ENCODE data around the gene GRN. TPM values are rescaled to one million over a fixed set of nuclear protein-coding genes. Genes with fewer than 3 reads are reported as not detected.

Gene GRN
- polyA plus RNA-seq, 1 of the 3 experiments (the other 2 are of a cell fraction) = 442 TPM

DNA sequence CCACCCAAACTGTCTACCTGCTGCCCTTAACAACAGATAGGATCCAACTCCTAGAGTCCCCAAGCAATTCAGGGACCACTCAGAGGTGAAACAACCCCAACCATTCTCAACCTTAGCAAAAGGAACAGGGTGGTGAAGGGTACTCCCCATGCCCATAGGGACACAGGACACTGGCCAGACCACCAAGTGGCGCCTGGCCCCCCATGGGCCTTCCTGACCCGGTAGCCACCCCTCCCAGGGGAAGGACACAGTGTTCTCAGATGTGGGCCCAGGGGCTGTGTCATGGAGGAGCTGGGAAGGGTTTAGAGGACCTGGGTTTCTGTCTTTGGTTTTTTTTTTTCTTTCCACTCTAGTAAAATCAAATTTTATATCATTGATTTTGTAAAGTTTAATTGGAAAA is 10.8 kb upstream of the GRN start:
- Histone ChIP-seq H2AFZ (ENCODE audit: low read depth) (no peak overlapping the region), H3K4me3 (ENCODE audit: low read depth in 2 of 2, low read length in 1 of 2) (no peak overlapping the region), H3K9me2 (no peaks in the 10 kb centered on the region), H4K20me1 (ENCODE audit: insufficient read depth) (no peaks in the 10 kb centered on the region), H3K9ac (no peak overlapping the region), H3F3A (replicated peaks; ENCODE audit: insufficient read depth) (peaks cover 4% of the 10 kb centered on the region), H3K27me3 (ENCODE audit: insufficient read depth) (no peaks in the 10 kb centered on the region), H3K79me2 (ENCODE audit: insufficient read depth) (no peaks in the 10 kb centered on the region), H3K9me3 (no peaks in the 10 kb centered on the region), H3K4me1 (ENCODE audit: control insufficient read depth in 1 of 2, insufficient read depth in 2 of 2, low read depth in 1 of 2, low read length in 1 of 2) (peaks cover 0 to 5% of the 10 kb centered on the region in 2 experiments; a peak in 1 of 4 replicates), H3K27ac (ENCODE audit: low read depth in 2 of 2, low read length in 1 of 2) (no peak overlapping the region), H3K4me2 (no peak overlapping the region), H3K36me3 (replicated peaks in 1 of 2; ENCODE audit: control insufficient read depth in 1 of 2, insufficient read depth in 2 of 2, low read length in 1 of 2) (no peaks in the 10 kb centered on the region)
- POLR2A ChIA-PET = no interaction called here
- no peak for TF ChIP-seq NFIC (IDR thresholded peaks at IDR 0.05; ENCODE audit: borderline replicate concordance)
- CTCF ChIA-PET = interaction anchor here (2.0 to 5.2 kb wide), 2 partner anchors 10 to 16 kb away, joined by 8 to 53 read pairs; partner anchors contain the start of gene GRN
- DNase-seq = no peak
- WGBS (ENCODE audit: low lambda C conversion rate) = 46% methylated on average over 2 of the region's 2 CpGs

DNA sequence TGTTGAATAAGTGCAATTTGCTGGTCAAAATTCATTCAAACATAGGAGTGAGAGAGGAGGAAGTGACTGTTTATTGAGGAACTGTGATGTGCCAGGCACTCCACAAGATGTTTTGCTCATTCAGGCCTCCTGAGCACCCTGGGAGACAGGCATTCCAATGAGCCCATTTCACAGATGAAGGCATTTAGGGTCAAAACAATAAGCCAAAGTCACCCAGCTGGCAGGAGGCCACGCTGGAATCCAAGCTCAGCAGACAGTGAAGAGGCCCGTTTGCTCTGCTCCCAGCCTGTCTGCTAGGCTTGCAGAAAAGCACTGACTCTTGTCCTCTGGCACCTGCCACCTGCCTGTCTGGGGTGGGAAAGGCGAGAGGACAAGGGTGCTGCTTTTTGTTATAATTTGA is 10.4 kb upstream of the GRN start:
- no peaks in the 10 kb centered on the region for H3K27me3 ChIP-seq (ENCODE audit: insufficient read depth)
- H3F3A ChIP-seq (replicated peaks; ENCODE audit: insufficient read depth) = peaks cover 4% of the 10 kb centered on the region
- H2AFZ ChIP-seq (ENCODE audit: low read depth) = no peak overlapping the region
- H3K9ac ChIP-seq = no peak overlapping the region
- no peak overlapping the region for H3K27ac ChIP-seq (ENCODE audit: low read depth in 2 of 2, low read length in 1 of 2)
- no peak overlapping the region for H3K4me2 ChIP-seq
- no peaks in the 10 kb centered on the region for H3K79me2 ChIP-seq (ENCODE audit: insufficient read depth)
- no peaks in the 10 kb centered on the region for H3K9me2 ChIP-seq
- no peaks in the 10 kb centered on the region for H3K9me3 ChIP-seq
- H3K36me3 ChIP-seq (replicated peaks in 1 of 2; ENCODE audit: control insufficient read depth in 1 of 2, insufficient read depth in 2 of 2, low read length in 1 of 2) = no peaks in the 10 kb centered on the region
- ChIA-PET POLR2A (no interaction called here), CTCF (interaction anchor here (1.0 to 5.2 kb wide), 3 partner anchors 10 to 16 kb away, joined by 3 to 53 read pairs (median 8); partner anchors contain the start of gene GRN)
- DNase-seq = no peak
- no peaks in the 10 kb centered on the region for H4K20me1 ChIP-seq (ENCODE audit: insufficient read depth)
- no peak overlapping the region for H3K4me3 ChIP-seq (ENCODE audit: low read depth in 2 of 2, low read length in 1 of 2)
- TF ChIP-seq CHD2 (IDR thresholded peaks at IDR 0.05; ENCODE audit: low read length, partially characterized antibody) (no peak), GABPA (IDR thresholded peaks at IDR 0.05; ENCODE audit: low read depth) (no peak), SIN3A (IDR thresholded peaks at IDR 0.05; ENCODE audit: borderline replicate concordance, low read depth, low read length) (no peak), TCF12 (IDR thresholded peaks at IDR 0.05) (no peak), ELF1 (IDR thresholded peaks at IDR 0.05) (no peak), JUND (IDR thresholded peaks at IDR 0.05) (no peak)
- TF ChIP-seq, protein P1, sequence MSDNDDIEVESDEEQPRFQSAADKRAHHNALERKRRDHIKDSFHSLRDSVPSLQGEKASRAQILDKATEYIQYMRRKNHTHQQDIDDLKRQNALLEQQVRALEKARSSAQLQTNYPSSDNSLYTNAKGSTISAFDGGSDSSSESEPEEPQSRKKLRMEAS (IDR thresholded peaks at IDR 0.05; ENCODE audit: low read depth) = no peak
- 68% methylated on average over 3 of the region's 3 CpGs for WGBS (ENCODE audit: low lambda C conversion rate)
- peaks cover 0 to 5% of the 10 kb centered on the region in 2 experiments; a peak in 1 of 4 replicates for H3K4me1 ChIP-seq (ENCODE audit: control insufficient read depth in 1 of 2, insufficient read depth in 2 of 2, low read depth in 1 of 2, low read length in 1 of 2)

DNA sequence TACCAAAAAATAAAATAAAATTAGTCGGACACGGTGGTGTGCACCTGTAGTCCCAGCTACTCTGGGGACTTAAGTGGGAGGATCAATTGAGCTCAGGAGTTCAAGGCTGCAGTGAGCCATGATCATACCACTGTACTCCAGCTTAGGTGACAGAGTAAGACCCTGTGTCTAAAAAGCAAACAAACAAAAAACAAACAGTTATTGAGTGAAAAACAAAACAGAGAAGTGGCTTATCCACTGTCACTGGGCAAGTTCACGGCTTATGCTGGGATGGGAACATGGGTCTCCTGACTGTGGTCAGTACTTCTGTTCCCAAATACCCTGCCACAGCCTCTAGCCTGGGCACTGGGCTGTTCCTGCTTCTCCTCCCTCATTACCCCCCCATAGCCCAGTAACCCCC is 9.5 kb upstream of the GRN start:
- Histone ChIP-seq H3K9ac (no peak overlapping the region), H3K4me2 (no peak overlapping the region), H2AFZ (ENCODE audit: low read depth) (no peak overlapping the region), H4K20me1 (ENCODE audit: insufficient read depth) (no peaks in the 10 kb centered on the region), H3K9me3 (no peaks in the 10 kb centered on the region), H3K79me2 (ENCODE audit: insufficient read depth) (no peaks in the 10 kb centered on the region), H3K4me3 (ENCODE audit: low read depth in 2 of 2, low read length in 1 of 2) (no peak overlapping the region), H3K9me2 (no peaks in the 10 kb centered on the region), H3K27me3 (ENCODE audit: insufficient read depth) (no peaks in the 10 kb centered on the region), H3K4me1 (ENCODE audit: control insufficient read depth in 1 of 2, insufficient read depth in 2 of 2, low read depth in 1 of 2, low read length in 1 of 2) (peaks cover 0 to 5% of the 10 kb centered on the region in 2 experiments; a peak in 1 of 4 replicates), H3K36me3 (replicated peaks in 1 of 2; ENCODE audit: control insufficient read depth in 1 of 2, insufficient read depth in 2 of 2, low read length in 1 of 2) (no peaks in the 10 kb centered on the region), H3K27ac (ENCODE audit: low read depth in 2 of 2, low read length in 1 of 2) (no peak overlapping the region), H3F3A (replicated peaks; ENCODE audit: insufficient read depth) (peaks cover 4% of the 10 kb centered on the region)
- DNase-seq = no peak
- ChIA-PET CTCF (interaction anchor here (0.6 to 1.0 kb wide), 4 partner anchors 10 to 28 kb away, joined by 3 to 5 read pairs (median 3); partner anchors contain the start of gene FAM171A2), POLR2A (interaction anchor here (1.2 kb wide), 1 partner anchor 9 kb away, joined by 3 read pairs; no protein-coding TSS in a partner anchor)
- 54% methylated on average over 3 of the region's 3 CpGs for WGBS (ENCODE audit: low lambda C conversion rate)
- TF ChIP-seq CHD2 (IDR thresholded peaks at IDR 0.05; ENCODE audit: low read length, partially characterized antibody) (no peak), GABPA (IDR thresholded peaks at IDR 0.05; ENCODE audit: low read depth) (no peak)

Measured in SK-N-SH (cell line).